GM19239 (cell line): ENCODE measurements around the gene WNT9B.

Source experiments
- DNase-seq: peaks from one replicate; pipeline ENCODE4 v3.0.0; 2011; ENCODE audit warnings: low spot score; ENCODE audit not compliant: insufficient read length
- FAIRE-seq: peaks from 2 replicates; lab custom pipeline; 2011; peaks lifted over from hg19 to GRCh38; lab: Jason Lieb, UNC

The WNT9B gene

DNA sequence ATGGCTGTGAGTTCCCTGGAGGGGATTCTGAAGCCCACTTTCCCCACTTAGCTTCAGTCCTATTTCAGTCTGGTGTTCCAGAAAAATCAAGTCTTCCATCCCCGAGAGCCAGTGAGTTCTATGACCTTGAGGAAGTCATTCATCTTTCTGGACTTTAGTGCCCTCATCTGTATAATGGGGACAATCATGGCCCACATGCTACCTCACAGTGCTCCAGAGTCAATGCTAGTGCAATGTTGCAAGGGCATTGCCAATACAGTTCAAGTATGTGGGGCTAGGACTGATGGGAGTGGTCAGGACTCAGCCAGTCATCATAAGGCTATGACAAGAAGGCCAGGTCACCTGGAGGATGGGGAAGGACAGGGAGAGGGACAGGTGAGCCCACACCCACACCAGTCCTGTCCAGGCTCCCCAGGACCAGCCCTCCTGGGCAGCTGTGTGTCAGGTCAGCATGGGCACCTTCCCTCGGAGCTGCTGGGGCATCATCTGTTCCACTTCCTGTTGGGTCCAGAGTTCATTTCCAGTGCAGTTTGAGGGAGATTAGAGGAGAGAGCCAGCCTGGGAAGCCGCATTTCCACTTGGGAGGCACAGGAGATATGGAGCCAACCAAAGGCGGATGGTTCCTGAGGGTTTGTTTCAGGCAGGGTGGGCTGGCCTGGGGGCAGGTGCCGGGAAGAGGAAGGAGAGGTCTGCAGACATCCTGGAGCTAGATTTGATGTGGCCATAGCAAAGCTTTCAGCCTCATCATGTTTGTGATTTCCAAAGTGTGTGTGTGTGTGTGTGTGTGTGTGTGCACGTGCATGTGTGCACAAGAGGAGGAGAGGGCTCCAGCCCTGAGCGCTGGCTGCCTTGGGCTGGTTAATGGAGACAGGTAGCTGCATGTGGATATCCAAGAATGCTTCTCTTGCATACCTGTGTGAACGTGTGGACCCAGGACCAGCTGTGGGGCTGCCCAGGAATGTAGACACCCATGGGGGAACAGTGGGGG, 3.9 kb upstream of the WNT9B start:
- FAIRE-seq, result no peak
- no peak for DNase-seq

DNA sequence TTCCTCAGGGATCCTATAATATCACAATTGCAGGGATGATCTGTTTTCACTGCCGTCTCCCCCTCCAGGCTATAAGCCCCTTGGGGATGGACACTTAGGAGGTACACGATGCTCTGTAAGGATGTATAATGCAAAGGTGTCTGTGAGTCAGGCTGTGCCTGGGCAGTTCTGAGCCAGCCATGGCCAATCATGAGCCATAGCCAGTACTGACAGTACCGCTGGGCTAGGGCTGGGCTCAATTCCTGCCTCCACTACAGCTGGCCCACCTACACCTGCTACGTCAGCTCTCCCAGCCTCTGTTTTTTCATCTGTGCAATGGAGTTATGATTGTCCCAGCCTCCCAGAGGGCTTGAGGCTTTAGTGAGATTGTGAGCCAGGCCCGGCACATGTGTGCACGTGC, 2.8 kb upstream of the WNT9B start:
- DNase-seq, result no peak
- FAIRE-seq, result no peak

DNA sequence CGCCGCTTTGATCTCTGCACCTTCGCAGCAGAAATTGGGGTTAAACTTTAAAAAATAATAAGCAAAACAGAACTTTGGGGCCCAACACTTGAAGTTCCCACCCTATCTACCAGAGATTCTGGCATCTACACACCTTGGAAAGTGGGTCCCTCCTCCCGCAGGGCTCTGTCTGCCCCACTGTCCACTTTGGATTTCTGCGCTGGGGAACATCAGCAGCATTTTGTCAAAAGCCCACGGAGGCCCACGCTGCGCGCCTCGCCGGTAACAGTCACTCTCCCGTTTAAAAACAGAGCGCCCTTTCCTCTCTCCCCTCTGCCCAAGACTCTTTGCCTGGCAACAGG, 725 bp upstream of the WNT9B start:
- DNase-seq (no peak), FAIRE-seq (no peak)

DNA sequence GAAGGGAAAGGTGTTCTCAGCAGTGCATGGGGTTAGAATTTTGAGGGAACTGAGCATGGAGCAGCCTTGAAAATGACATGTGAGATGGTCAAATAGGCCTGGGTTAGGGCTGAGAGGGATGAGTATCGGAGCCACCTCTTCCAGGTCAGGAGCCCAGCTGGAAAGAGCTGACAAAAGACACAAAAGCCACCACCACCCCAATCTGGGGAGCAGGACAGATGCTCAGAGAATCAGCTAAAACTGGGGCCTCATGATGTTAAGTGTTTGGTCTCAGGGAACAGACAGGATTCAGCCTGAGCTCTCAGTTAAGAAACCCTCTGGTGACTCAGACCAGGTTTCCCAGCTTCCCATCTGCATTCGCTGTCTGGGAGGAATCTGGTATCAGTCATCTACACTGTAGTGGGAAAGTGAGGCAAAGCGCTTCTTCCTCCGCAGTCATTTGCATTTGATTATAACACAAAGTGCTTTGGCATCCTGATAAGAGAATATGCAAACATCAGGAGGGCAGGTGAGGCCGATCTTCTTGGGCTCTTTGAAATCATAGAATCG, 2.6 kb downstream of the WNT9B start:
- DNase-seq (no peak), FAIRE-seq (no peak)

DNA sequence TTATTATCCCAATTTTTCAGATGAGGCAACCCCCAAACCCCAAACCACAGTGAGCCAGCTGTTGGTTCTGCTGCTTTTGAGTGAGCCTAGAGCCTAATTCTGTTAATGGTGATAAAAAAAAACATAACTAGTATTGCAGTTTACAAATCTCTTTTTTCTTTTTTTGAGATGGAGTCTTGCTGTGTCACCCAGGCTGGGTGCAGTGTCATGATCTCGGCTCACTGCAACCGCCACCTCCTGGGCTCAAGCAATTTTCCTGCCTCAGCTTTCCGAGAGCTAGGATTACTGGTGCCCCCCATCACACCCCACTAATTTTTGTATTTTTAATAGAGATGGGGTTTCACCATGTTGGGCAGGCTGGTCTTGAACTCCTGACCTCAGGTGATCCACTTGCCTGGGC, 3.1 kb downstream of the WNT9B start:
- FAIRE-seq (no peak), DNase-seq (no peak)

DNA sequence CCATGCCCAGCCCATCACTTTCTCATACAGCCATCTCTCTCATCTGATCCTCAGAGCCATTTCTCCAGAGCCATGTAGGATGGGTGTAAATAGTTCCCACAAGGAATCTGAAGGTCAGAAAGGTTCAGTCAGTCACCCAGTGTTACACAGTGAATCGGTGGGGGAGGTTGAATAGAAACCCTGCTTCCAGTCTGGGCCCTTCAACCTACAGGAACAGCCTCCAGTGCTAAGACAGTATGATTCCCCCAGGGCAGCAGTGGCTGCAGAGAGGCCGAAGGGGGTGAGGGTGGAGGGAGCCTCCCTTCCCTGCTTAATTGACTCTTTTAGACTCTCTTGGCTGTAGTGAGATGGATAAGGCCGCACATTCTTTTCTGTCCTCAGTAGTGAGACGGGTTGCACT, 3.6 kb downstream of the WNT9B start:
- DNase-seq (no peak), FAIRE-seq (no peak)

DNA sequence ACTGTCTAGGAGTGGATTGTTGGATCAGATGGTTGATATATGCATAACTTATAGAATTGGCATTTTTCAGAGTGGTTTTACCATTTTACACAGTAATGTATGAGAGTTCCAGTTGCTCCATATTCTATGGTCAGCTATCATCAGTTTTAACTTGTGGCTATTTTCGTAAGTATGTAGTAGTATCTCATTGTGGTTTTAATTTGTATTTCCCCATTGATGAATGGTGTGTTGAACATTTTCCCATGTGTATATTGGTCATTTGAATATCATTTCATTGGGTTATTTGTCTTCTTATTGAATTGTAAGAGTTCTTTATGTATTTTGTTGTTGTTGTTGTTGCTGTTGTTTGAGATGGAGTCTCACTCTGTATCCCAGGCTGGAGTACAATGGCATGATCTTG, 6.2 kb downstream of the WNT9B start:
- FAIRE-seq, result no peak
- DNase-seq, result no peak

DNA sequence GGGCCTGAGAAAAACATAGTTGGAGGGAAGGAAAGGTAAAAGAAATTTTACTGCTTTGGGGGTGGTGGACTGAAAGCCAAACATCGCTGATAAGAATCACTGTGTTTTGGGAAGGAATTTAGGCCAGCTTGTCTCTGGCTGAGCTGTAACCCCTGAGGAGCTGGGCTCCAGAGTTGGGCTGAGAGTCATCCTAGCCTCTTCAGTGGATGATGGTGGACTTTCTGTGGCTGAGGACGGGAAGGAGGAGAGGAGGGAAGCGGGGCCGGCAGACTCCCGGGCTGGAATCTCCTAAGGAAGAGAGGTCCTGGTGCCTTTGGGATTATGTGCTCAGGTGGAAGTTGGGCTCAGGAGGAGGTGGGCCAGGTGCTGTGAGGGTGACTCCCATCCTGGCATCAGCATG, 8.6 kb downstream of the WNT9B start:
- DNase-seq (no peak), FAIRE-seq (no peak)

DNA sequence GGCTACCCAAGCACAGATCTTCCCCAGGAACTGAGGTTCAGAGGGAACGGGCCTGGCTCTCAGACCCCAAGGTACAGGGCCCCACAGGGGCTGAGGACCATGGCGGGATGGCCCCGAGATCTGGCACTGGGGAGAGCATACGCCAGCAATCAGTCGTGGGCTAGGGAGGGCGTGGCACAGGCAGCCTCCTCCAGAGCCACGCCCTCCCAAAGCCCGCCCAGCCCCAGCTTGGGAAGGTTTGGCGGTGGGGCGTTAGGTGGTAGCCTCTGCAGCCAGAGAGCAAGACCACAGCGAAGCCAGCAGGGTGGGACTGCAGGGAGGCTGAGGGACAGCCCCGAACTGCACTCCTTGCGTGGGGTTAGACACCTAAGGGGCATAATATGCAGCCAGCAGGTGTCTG, 11.6 kb downstream of the WNT9B start:
- FAIRE-seq (no peak), DNase-seq (no peak)

DNA sequence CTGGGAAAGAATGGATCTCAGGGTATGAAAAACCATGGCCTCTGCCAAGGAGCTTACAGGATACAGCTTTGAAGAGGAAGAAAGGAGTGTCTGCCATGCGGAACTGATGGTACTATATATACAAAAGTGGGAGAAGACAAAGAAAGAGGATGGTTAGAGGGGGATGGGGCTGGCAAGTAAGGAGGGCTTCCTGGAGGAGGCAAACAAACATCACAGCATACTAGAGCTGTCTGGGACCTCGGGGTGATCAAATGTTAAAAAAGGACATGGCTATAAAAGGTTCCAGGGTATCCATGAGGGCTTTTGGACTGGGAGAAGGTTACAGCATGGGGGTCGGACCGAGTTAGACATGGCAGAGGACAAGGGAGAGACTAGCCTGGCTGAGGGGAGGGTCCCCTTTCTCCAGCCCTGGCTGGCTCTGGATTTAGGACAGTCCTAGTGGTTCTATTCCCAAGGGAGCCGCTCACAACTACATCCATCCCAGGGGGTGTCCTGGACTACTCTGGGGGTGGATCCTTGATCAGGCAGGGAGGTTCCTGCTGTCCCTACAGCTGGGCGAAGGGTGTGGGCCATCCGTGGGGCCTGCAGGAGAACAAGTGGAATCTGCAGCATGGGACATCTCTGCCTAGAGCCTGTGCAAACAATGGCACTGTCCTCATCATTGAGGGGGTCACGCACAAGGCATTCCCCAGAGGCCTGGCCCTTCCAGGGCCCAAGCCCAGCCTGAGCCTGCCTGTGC, 12.2 kb downstream of the WNT9B start:
- FAIRE-seq, result no peak
- DNase-seq, result no peak

DNA sequence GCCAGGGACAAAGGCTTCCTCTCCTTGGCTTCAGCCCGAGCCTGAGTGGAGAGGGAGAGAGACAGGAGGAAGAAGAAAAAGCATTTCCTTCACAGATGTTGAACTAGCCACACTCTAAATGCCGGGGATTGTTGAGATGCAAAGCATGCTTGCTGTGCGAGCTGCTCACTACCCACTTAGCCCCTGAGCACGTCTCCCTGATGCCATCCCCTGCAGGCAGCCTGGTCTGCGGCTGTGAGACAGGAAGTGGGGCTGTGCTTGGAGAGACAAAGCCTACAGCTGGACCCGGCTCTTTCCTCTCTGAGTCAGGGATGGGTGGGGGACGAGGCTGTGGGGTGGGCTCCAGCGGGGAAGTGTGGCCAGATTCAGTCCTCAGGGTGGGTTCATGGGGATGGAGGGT, 13.7 kb downstream of the WNT9B start:
- FAIRE-seq, result no peak
- no peak for DNase-seq

DNA sequence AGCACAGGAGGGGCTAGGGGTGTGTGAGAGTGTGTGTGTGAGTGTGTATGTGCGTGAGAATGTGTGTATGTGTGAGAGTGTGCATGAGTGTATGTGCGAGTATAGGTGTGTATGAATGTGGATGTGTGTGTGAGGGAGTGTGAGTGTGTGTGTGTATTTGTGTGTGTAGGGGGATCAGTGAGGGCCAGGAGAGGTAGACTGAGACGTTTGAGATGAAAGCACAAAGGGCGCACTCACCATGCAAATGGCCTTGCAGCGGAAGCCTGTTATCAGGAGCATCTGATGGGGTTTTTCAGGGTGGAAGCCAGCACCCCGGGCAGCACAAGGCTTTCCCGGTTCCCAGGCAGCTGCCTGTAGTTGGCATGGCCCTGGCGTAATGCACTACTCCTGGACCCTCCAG, 14.9 kb downstream of the WNT9B start:
- FAIRE-seq (no peak), DNase-seq (no peak)

DNA sequence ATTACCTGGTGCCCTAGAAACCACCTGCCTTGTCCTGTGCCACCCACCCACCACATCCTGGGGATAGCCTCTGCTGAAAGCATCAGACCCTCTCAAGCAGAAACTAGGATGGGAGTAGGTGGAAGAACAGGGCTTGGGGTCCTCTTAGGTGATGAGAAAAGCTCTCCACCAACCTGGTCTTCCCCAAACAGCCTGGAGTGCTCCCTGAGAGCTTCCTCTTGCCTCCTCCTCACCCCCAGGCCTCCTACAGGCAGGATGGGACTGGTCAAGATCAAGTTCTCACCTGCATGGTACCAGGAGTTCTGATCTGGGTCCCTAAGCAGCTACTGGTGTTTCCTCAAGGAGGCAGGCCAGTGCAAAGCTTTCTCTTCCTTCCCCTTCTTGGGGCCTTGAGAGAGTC, 15.4 kb downstream of the WNT9B start:
- FAIRE-seq, result no peak

DNA sequence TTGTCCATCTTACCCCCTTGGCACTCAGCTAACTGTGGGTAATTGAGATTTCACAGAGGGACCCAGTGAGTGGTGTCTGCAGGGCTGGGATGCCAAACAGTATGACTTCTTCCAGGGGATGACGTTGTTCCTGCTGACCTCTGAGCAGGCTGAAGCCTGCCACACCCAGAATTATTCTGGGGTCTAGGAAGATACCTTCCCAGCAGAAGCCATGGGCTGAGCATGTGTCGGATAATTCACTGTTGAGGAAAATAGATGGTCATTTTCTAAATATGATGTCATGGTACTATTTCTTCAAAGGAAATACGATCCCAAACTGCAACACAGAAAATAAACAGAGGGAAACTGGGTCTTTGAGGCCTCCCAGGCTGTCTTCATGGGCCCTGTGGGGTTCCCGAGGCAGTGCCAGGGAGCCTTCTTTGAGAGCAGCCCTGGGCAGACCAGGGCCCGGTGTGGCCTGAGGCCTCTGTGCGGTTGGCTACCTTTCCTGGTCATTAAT, 17.4 kb downstream of the WNT9B start:
- DNase-seq, result no peak
- FAIRE-seq, result no peak

More for the DNA sequence above, 15.4 kb downstream of the WNT9B start:
- DNase-seq, result no peak

DNA sequence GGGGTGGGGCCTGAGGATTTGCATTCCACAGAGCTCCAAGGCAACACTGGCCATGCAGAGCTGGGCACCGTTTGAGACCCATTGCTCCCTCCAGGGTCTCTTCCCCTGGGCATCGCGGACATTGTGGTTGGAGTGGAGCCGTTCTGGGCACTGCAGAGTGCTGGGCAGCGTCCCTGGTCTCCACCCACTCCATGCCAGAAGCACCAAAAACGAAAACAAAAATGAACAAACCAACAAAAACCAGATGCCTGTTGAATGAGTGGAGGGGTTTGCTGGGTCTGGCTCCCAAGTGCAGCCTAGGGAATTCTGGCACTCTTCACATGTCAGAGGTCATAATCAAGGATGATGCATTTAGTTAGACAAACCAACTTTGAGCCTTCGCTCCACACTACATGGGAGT, 17.9 kb downstream of the WNT9B start:
- DNase-seq, result no peak
- FAIRE-seq, result no peak

DNA sequence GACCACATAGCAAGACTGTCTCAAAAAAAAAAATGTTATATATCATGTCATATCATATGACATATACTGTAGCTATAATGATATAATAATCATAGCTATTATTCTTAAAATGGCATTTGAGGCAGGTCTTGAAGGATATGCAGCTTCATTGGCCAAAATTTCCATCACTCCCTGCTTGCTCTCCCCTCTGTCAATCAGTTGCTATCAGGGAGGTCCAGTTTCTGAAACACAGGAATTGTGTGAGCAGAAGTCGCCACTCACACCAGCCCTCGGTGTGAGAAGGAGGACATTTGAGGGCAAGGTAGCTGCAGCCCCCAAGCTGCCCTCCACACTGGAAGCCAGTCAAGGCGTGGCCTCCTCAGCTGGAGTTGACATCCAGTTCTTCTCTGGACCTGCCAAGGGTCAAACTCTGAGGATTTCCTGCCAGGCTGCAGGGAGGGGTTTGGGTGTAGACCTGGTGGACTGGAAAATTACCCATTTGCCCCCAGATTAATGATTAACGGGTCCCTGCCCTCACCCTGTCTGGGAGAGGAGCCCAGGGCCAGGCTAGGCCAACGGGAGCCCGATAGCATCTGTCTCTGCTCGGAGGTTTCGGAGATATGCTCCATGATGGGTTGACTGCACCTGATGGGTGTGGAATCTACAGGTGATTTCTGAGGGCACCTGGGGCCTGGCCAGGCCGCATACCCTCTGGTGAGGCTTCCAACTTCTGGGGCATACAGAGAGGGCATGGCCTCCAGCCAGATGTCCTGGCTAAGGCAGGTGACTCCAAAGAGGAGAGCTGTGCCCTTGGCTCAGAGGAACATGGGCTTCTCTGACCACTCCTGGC, 18.8 kb downstream of the WNT9B start:
- FAIRE-seq, result no peak

DNA sequence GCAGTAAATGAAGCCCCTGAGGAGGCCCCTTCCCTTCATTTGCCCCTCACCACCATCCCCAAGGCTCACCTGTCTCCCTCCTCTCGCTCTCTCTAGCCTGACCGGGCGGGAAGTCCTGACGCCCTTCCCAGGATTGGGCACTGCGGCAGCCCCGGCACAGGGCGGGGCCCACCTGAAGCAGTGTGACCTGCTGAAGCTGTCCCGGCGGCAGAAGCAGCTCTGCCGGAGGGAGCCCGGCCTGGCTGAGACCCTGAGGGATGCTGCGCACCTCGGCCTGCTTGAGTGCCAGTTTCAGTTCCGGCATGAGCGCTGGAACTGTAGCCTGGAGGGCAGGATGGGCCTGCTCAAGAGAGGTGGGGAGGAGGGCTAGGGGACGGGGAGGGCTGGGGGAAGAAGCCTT, 21.0 kb downstream of the WNT9B start:
- no peak for FAIRE-seq
- DNase-seq, result no peak

More for the DNA sequence above, 18.8 kb downstream of the WNT9B start:
- DNase-seq, result no peak

DNA sequence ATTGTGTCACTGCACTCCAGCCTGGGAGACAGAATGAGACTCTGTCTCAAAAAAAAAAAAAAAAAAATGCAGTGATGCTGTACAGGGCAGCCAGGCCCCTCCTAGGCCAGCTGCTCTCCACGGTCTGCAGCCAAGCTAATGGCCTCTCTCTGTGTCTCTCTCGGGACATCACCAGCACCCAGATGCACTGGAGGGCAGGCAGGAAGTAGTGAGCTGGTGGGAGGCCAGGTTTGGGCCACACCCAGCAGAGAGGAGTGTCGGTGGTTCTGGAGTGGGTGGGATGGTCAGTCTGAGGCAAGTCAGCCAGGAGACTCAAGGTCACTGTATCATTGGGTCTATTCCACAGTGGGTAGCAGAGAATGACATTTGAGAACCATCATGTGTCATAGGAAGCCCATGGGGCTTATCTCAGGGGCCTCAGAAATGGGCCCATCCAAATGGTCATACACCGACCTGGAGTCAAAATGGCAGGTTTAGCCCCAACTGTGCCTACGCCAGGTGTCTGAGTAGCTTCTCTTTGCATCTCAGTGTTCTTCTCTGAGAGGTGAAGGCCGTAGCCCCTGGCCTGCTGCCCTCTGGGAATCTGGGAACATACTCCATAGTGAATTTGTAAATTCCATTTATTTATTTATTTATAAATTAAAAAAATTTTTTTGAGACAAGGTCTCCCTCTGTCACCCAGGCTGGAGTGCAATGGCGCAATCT, 22.7 kb downstream of the WNT9B start:
- DNase-seq (no peak), FAIRE-seq (no peak)

DNA sequence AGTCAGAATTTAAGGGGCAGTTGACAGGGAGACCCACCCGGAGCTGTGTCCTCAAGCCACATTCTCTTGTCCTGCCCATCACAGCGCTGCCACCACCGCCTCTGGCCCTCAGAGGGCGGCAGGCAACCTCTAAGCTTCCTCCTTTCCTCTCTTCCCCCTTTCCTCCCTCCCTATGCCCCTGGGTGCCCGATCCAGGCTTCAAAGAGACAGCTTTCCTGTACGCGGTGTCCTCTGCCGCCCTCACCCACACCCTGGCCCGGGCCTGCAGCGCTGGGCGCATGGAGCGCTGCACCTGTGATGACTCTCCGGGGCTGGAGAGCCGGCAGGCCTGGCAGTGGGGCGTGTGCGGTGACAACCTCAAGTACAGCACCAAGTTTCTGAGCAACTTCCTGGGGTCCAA, 23.5 kb downstream of the WNT9B start:
- DNase-seq, result no peak
- no peak for FAIRE-seq
